Brain pericyte (primary cell): ENCODE measurements around the gene SEMA4D.
"Not testable (repeated sequence)": the region's sequence is repeated elsewhere in the genome, so short reads cannot be mapped to it uniquely, and the experiment has no call there.

Source experiments
- DNase-seq: peaks from one replicate; pipeline ENCODE4 v3.0.0-alpha.2; 2012; ENCODE audit warnings: low read depth, low spot score

Gene SEMA4D

GRCh38 chr9:89482901-89483361, 15.0 kb downstream of the SEMA4D start:
- no peak for DNase-seq

GRCh38 chr9:89482056-89482851, 15.7 kb downstream of the SEMA4D start:
- no peak for DNase-seq

- no peak for DNase-seq
These were observed 16.4 kb downstream of the SEMA4D start for GRCh38 chr9:89481538-89481915.

- no peak for DNase-seq
These were observed 16.9 kb downstream of the SEMA4D start for GRCh38 chr9:89480825-89481537.

GRCh38 chr9:89480372-89480771, 17.5 kb downstream of the SEMA4D start:
- DNase-seq: not testable (repeated sequence)

- DNase-seq: not testable (repeated sequence)
These were observed 18.3 kb downstream of the SEMA4D start for GRCh38 chr9:89479669-89480011.

GRCh38 chr9:89478821-89479668, 18.9 kb downstream of the SEMA4D start:
- no peak for DNase-seq

- DNase-seq: no peak
These were observed 19.9 kb downstream of the SEMA4D start for GRCh38 chr9:89477811-89478630.

GRCh38 chr9:89477384-89477783, 20.5 kb downstream of the SEMA4D start:
- DNase-seq: no peak

- DNase-seq: no peak
These were observed 21.4 kb downstream of the SEMA4D start for GRCh38 chr9:89476546-89476945.

- DNase-seq: no peak
These were observed 21.9 kb downstream of the SEMA4D start for GRCh38 chr9:89475891-89476440.

GRCh38 chr9:89474939-89475338, 23.0 kb downstream of the SEMA4D start:
- no peak for DNase-seq

GRCh38 chr9:89473762-89474469, 24.0 kb downstream of the SEMA4D start:
- DNase-seq: no peak

- not testable (repeated sequence) for DNase-seq
These were observed 26.1 kb downstream of the SEMA4D start for GRCh38 chr9:89471796-89472320.

GRCh38 chr9:89471390-89471789, 26.5 kb downstream of the SEMA4D start:
- no peak for DNase-seq

- no peak for DNase-seq
These were observed 27.6 kb downstream of the SEMA4D start for GRCh38 chr9:89470224-89470839.

GRCh38 chr9:89469003-89469402, 28.9 kb downstream of the SEMA4D start:
- no peak for DNase-seq

- DNase-seq: no peak
These were observed 29.5 kb downstream of the SEMA4D start for GRCh38 chr9:89468281-89468960.

GRCh38 chr9:89467278-89467625, 30.7 kb downstream of the SEMA4D start:
- no peak for DNase-seq
